IPS-18c (cell line): ENCODE data around the gene THG1L.
A peak's percentile ranks its signal among the peaks of the same experiment; 100 is the strongest.
"Not testable (repeated sequence)": the region's sequence is repeated elsewhere in the genome, so short reads cannot be mapped to it uniquely, and the experiment has no call there.

Experiments
- H3K4me3 ChIP-seq: 2 replicates; pipeline ENCODE4 v1.7.0; 2013; ENCODE audit warnings: low read depth, mild to moderate bottlenecking, low read length, moderate library complexity; ENCODE audit not compliant: insufficient read depth
- H3K9me3 ChIP-seq: one replicate; pipeline ENCODE4 v1.6.1; 2013; ENCODE audit warnings: mild to moderate bottlenecking, low read length, moderate library complexity; ENCODE audit not compliant: control insufficient read depth, insufficient read depth

Gene THG1L

DNA sequence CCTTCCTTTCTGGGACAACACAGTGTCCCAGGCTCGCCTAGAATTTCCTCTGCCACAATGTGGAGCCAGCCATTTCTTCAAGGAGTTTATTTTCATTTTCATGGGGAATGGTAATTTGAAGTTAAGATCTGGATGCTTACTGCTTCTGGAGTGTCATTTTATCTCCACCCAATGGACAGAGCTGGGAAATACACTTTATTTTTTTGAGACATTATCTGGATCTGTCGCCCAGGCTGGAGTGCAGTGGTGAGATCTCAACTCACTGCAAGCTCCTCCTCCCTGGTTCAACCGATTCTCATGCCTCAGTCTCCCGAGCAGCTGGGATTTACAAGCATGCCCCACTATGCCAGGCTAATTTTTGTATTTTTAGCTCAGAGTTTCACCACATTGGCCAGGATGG, 12.7 kb upstream of the THG1L start:
- no peak overlapping the region for H3K4me3 ChIP-seq
- no peaks in the 10 kb centered on the region for H3K9me3 ChIP-seq

DNA sequence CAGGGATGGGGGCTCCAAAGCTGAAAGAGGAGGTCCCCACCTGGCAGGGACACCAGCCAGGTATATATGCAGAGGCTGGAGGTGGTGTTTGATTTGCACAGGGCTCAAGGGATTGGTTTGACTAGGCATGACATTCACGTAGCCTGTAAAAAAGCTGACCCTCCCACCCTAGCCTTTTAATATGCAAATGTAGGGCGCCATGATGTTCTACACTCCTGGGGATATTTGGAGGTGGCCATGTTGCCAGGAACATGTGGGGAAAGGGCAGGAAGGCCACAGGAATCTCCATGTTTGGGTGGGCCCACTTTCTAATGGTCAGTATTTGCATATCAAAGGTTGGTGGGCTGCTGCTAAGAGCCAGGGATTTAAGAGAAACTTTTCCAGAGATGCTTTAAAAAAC, 12.0 kb upstream of the THG1L start:
- H3K9me3 ChIP-seq = no peaks in the 10 kb centered on the region
- no peak overlapping the region for H3K4me3 ChIP-seq

DNA sequence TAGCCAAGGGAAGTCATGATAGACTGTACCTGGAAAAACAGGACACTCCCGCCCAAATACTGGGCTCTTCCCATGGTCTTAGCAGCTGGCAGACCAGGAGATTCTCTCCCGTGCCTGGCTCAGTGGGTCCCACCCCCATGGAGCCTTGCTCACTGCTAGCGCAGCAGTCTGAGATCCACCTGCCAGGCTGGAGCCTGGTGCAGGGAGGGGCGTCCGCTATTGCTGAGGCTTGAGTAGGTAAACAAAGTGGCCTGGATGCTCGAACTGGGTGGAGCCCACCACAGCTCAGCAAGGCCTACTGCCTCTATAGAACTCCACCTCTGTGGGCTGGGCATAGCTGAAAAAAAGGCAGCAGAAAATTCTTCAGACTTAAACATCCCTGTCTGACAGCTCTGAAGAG, 10.1 kb upstream of the THG1L start:
- no peak overlapping the region for H3K4me3 ChIP-seq

DNA sequence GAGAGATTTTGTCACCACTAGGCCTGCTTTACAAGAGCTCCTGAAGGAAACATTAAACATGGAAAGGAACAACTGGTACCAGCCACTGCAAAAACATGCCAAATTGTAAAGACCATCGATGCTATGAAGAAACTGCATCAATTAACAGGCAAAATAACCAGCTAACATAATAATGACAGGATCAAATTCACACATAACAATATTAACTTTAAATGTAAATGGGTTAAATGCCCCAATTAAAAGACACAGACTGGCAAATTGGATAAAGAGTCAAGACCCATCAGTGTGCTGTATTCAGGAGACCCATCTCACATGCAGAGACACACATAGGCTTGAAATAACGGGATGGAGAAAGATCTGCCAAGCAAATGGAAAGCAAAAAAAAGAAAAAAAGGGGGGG, 8.3 kb upstream of the THG1L start:
- not testable (repeated sequence) for H3K4me3 ChIP-seq, H3K9me3 ChIP-seq

More for the DNA sequence above, 10.1 kb upstream of the THG1L start:
- H3K9me3 ChIP-seq = no peaks in the 10 kb centered on the region

DNA sequence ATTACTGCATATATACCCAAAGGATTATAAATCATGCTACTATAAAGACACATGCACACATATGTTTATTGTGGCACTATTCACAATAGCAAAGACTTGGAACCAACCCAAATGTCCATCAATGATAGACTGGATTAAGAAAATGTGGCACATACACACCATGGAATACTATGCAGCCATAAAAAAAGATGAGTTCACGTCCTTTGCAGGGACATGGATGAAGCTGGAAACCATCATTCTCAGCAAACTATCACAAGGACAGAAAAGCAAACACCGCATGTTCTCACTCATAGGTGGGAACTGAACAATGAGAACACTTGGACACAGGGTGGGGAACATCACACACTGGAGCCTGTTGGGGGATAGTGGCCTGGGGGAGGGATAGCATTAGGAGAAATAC, 4.6 kb upstream of the THG1L start:
- H3K4me3 ChIP-seq, H3K9me3 ChIP-seq: not testable (repeated sequence)

DNA sequence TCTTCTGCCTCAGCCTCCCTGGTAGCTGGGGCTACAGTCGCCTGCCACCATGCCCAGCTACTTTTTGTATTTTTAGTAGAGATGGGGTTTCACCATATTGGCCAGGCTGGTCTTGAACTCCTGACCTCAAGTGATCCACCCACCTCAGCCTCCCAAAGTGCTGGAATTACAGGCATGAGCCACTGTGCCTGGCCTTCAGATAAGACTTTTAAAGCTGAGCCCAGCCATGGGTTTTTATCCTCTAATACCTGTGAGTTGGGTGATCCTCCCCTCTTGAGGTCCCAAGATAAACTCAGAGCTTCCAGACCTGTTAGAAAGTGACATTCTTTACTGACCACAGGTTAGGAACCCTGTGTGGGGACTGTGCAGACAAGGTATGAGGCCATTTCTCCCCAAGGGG, 3.4 kb upstream of the THG1L start:
- not testable (repeated sequence) for H3K4me3 ChIP-seq, H3K9me3 ChIP-seq

DNA sequence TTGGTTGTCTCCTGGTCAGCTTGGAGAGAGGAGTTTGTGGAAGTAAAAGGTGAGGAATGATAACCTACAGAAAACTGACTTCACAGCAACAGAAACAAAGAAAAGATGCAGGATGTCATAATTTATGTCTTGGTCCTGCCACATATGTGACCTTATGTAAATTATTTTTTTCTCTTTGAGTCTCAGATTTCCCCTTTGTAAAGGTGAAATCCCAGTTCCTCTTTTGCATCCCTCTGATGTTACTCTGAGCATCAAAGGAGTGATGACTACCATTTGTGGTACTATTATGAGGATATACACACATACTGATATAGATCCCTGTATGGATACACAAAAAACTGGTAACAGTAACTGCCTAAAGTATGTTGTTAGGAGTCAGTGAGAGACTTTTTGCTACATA, 1.4 kb upstream of the THG1L start:
- no peaks in the 10 kb centered on the region for H3K9me3 ChIP-seq
- no peak overlapping the region for H3K4me3 ChIP-seq

DNA sequence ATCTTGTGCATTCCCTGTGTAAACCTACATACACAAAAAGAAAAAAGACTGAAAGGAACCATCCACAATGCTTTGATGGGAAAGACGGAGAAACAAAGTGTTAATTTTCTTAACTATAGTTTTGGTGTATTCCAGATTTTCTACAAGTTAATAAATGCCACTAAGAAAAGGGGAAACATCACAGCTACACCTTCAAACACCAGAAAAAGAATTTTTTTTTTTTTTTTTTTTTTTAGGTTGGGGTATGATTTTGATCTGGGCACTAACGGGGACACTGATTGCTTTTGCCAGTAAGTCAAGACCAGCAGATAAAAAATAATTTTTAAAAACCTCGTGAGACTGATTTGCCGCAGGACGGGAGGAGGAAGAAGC, 334 bp upstream of the THG1L start:
- H3K4me3 ChIP-seq = peak overlapping the region; percentile 81; the same call in 1 of the 2 replicates

DNA sequence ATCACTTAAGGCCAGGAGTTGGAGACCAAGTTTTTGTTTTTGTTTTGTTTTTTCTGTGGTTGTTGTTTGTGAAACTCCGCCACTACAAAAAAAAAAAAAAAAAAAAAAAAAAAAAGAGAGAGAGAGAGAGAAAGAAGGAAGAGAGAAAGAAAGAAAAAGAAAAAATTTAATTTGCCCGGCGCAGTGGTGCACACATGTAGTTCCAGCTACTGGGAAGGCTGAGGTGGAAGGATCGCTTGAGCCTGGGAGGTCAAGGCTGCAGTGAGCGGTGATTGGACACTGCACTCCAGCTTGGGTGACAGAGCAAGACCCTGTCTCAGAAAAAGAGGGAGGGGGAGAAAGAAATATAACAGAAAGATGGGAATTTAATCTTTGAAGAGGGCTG, 902 bp downstream of the THG1L start:
- H3K4me3 ChIP-seq = peak overlapping the region; percentile 81
- no peaks in the 10 kb centered on the region for H3K9me3 ChIP-seq

More for the DNA sequence above, 334 bp upstream of the THG1L start:
- H3K9me3 ChIP-seq = no peaks in the 10 kb centered on the region

DNA sequence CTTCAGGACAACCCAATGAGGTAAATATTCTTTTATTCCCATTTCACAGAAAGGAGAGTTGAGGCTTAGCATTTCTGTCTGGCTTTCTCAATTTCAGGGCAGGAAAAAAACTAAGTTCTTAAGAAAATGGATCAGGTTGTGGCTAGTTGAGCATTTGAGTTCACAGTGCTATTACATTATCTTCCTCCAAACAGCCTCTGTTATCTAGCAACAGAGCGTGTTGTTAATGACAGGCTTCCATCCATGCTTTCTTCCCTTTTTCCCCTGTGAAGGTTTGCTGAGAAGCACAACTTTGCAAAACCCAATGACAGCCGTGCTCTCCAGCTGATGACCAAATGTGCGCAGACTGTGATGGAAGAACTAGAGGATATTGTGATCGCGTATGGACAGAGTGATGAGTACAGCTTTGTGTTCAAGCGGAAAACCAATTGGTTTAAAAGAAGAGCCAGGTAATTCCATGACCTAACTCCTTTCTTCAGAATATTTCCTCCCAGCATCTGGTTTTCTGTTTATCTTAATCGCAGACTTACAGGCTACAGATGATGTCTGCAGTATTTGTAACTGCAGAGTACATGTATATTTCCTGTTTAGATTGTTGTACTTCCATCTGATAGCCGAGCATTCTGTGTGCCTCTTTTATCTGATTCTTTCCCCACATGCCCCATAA, 1.5 kb downstream of the THG1L start:
- H3K9me3 ChIP-seq = no peaks in the 10 kb centered on the region
- H3K4me3 ChIP-seq = no peak overlapping the region

DNA sequence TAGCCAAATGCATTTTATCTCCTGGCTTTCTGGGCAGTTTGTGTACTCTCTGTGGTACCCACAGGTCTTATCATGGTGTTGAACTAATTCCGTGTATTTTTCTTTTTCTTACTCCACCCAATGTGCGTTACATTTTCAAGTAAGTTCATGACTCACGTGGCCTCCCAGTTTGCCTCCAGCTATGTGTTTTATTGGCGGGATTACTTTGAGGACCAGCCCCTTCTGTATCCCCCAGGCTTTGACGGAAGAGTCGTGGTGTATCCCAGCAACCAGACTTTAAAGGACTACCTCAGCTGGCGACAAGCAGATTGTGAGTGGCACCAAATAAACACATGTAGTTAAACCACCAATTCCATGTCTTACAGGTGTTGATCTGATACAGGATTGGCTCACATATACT, 3.2 kb downstream of the THG1L start:
- H3K9me3 ChIP-seq = no peaks in the 10 kb centered on the region
- H3K4me3 ChIP-seq = no peak overlapping the region

DNA sequence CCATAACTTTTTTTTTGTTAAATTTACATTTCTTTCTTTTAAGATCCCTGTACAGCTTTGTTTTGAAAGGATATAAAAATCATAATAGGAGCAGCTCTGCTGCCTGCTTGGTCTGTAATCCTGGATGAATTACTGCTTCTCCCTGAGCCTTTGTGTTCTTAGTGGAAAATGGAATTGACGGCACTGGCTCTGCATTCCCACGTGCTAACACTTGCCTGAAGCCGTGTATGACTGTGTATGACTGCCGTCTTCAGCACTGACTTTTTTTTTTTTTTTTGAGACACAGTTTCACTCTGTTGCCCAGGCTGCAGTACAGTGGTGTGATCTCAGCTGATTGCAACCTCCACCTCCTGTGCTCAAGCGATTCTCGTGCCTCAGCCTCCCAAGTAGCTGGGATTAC, 4.8 kb downstream of the THG1L start:
- no peak overlapping the region for H3K4me3 ChIP-seq
- no peaks in the 10 kb centered on the region for H3K9me3 ChIP-seq

DNA sequence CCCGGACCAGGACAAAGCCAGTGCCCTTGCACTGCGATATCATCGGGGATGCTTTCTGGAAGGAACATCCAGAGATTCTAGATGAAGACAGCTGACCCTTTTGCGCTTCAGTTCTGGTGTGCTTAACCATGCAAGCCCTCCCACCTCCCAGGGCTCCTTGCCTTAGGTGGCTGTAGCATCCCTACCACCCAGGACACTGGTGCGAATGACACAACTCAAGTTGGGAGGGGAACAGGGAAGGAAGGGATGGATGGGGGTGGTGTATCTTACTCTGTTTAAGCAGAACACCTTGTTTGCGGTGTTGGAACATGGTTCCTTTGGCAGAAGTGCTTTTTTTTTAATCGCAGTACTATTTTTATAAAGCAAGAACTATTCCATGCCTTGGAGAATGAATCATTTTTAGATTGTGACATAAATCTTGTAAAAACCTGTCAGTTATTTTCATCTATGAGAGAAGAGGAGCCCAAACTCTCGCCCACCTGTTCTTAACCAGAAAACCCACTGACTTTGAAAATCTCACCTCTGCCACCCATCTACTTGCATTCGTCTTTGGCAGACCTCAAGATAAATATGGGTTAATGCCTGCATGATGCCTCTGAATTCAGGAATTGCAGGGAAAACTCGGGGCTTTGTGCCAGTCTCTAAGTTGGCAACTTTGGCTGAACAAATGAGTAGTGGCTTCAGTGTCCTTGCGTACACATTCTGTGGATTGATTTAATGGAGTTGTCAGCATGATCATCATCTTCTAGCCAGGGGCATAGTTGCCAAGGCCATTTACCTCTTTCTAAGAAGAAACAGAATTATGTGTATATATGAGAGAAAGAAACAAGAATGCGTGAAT, 8.4 kb downstream of the THG1L start:
- no peak overlapping the region for H3K4me3 ChIP-seq
- H3K9me3 ChIP-seq = no peaks in the 10 kb centered on the region

DNA sequence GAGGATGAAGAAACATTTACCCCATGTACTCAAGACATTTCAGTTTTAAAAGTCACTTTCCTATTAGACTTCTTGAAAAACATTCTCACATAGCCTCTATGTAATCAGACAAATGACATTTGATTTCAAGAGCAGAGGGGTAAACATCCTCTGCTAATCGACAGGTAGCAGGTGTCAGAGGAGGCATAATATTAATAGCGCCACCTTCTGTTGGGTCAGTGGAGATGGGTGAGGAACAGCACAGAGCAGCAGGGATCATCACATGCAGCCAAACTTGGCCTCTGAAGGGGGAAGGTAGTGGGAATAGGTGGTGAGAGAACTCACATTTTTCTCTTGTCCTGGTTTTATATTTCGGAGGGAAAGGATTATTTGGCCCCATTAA, 9.0 kb downstream of the THG1L start:
- H3K9me3 ChIP-seq = no peaks in the 10 kb centered on the region
- no peak overlapping the region for H3K4me3 ChIP-seq

DNA sequence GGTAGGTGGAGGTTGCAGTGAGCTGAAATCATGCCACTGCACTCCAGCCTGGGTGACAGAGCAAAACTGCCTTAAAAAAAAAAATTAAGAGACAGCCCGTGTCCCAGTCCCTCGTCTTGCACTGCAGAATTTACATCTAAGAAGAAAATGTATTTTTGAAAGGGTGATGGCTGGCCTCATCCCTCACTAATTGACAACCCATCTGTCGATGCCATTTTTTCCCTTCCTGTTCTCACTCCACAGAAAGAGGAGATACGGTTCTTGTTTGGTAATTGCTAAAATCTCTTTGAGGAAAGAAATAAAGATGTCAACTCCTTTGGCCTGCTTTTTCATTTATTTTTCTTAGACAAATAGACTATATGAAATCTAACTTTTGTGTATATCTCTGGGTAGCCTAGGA, 9.9 kb downstream of the THG1L start:
- H3K4me3 ChIP-seq = no peak overlapping the region
- no peaks in the 10 kb centered on the region for H3K9me3 ChIP-seq

DNA sequence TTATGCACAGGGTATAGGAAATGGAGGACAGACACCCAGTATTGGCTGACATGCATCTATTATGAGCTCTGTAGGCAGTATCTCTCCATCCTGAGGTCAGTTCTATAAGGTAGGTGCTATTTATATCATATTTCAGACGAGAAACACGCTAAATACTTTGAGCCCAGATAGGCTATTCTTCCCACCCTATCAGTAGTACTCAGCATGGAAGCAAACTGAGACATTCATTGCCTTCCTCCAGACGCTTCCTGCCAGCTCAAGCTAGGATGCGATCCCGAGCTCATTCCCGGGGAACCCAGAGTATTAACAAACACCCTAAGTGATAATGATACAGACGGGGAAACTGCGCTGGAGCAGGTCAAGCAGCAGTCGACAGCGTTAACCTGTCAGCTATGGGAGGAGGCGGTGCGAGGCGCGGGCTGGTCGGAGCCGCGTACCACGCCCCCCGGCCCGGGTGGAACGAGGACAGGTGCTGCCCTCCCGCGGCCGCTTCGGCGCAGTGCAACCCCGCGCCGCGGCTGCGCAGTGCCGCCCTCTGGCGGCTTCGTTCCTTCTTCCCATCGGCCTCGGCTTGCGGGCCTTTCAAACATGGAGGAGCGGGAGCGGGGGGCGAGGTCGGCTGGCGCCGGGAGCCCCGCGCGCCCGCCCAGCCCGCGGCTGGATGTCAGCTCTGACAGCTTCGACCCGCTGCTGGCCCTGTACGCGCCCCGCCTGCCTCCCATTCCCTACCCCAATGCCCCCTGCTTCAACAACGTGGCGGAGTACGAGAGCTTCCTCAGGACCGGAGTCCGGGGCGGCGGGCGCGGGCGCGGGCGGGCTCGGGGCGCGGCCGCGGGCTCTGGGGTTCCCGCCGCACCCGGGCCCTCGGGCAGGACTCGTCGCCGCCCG, 12.2 kb downstream of the THG1L start, which contains the start of gene LSM11:
TSS of gene LSM11 (plus strand) at position 550 of the 888 bp plus-strand sequence. CDS start at position 589, 39 bp downstream.
- Histone ChIP-seq H3K9me3 (no peaks in the 10 kb centered on the region), H3K4me3 (peak within 1 kb of the TSS; percentile 72)

DNA sequence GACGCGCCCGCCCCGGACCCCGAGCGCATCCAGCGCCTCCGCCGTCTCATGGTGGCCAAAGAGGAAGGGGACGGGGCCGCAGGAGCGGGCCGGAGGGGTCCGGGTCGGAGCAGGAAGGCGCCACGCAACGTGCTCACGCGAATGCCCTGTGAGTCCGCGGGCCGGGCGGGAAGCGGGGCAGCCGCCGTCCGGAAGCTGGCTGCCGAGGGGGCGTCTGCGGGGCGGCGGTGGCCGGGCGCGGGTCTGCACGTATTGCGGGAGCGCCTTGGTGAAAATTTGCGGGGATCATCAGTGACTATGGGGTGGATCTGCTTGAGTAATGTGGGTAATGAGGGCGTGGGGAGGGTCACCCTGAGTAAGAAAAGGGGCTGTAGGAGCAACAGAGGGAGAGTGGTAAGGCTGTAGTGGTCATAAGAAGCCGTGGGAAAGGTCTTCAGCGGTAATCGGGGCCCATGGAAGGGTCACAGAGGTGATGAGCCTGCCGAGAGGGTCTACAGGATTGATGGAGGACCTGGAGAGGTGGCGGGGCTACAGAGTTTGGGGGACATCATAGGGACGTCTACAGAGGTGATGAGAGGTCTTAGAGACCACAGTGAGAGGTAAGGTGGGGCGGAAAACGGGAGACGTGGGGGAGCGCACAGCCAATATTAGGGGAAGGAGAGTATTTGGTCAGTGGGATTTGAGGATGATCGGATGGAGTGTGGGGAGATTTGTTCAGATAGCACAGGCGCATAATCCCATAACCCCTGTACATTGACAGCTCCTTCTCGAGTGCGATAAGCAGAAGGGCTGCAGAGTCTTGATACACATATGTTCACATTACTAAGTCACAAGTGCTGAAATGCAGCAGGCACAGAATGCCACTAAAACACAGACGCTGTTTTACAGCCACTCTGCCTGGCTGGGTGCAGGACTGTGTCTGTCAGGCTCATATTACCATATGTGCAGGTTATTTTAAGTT, 13.1 kb downstream of the THG1L start:
- Histone ChIP-seq H3K4me3 (peak overlapping the region; percentile 72), H3K9me3 (no peaks in the 10 kb centered on the region)
